Esophagus muscularis mucosa (tissue), 3 donors: ENCODE measurements around the gene CTDSP2.

ENCODE experiments used
- CTCF ChIP-seq, 3 experiments: fragments of 200-600 bp in 2 of 3; fragments of 450-650 bp in 1 of 3; sonication (generic) in 2 of 3; IDR thresholded peaks; one replicate each; pipeline ENCODE4 v1.5.1; 2017 to 2019; ENCODE audit warnings: antibody characterized with exemption in 3 of 3, mild to moderate bottlenecking in 2 of 3, moderate library complexity in 1 of 3
- POLR2AphosphoS5 ChIP-seq, 2 donors: sonication (generic); formaldehyde crosslinking; IDR thresholded peaks; one replicate each; pipeline ENCODE4 v1.6.1; 2017; ENCODE audit warnings: antibody characterized with exemption in 2 of 2

GRCh38 chr12:57807285-57807684 lies 39.2 kb downstream of the CTDSP2 start:
- TF ChIP-seq CTCF (IDR thresholded peaks at IDR 0.05) (no peak), POLR2AphosphoS5 (IDR thresholded peaks at IDR 0.05) (no peak)
